Glutamatergic neuron (in vitro differentiated cells): ENCODE measurements around the gene DES. TPM values are rescaled to one million over a fixed set of nuclear protein-coding genes. Genes with fewer than 3 reads are reported as not detected.

Experiments used
- DNase-seq: peaks from one replicate; pipeline ENCODE4 v3.0.0; 2022
- H3K27ac Mint-ChIP-seq: one replicate; pipeline ENCODE4 v1.8.0; 2020; ENCODE audit warnings: mild to moderate bottlenecking, mixed read lengths, inconsistent platforms; ENCODE audit not compliant: unreplicated experiment
- H3K27me3 Mint-ChIP-seq: one replicate; pipeline ENCODE4 v1.8.0; 2020; ENCODE audit warnings: mild to moderate bottlenecking, moderate library complexity, mixed read lengths, inconsistent platforms; ENCODE audit not compliant: unreplicated experiment
- H3K36me3 Mint-ChIP-seq: one replicate; pipeline ENCODE4 v1.8.0; 2020; ENCODE audit warnings: mild to moderate bottlenecking, mixed read lengths, inconsistent platforms; ENCODE audit not compliant: unreplicated experiment
- H3K4me1 Mint-ChIP-seq: one replicate; pipeline ENCODE4 v1.8.0; 2020; ENCODE audit warnings: mild to moderate bottlenecking, low read depth, mixed read lengths, inconsistent platforms; ENCODE audit not compliant: unreplicated experiment
- H3K4me3 Mint-ChIP-seq: one replicate; pipeline ENCODE4 v1.8.0; 2020; ENCODE audit warnings: mild to moderate bottlenecking, mixed read lengths, inconsistent platforms; ENCODE audit not compliant: unreplicated experiment
- H3K9me3 Mint-ChIP-seq: one replicate; pipeline ENCODE4 v1.8.0; 2020; ENCODE audit warnings: mild to moderate bottlenecking, moderate library complexity, mixed read lengths, inconsistent platforms; ENCODE audit not compliant: unreplicated experiment
- CTCF ChIP-seq: fragments of 200-600 bp; sonication (generic); IDR thresholded peaks from one replicate; pipeline ENCODE4 v1.5.0; 2021; ENCODE audit not compliant: partially characterized antibody, unreplicated experiment
- total RNA-seq: library from RNA; stranded (reverse); fragmentation: NEBNext Ultra II Directional; extraction: Animal tissue kit (Norgen Biotek cat#: 25700); gene quantifications from one replicate; pipeline ENCODE4 v1.2.1, GENCODE V29; 2021; ENCODE audit not compliant: unreplicated experiment

The DES gene
- total RNA-seq, 1 donor from 2014 or later: 1.3 TPM

GRCh38 chr2:219438453-219438852 is 20.3 kb downstream of the DES start:
- no peak for DNase-seq
- Mint-ChIP-seq H3K27ac (no peak overlapping the region), H3K9me3 (peaks cover 4% of the 10 kb centered on the region), H3K4me3 (no peak overlapping the region), H3K4me1 (peaks cover 2% of the 10 kb centered on the region), H3K36me3 (no peaks in the 10 kb centered on the region), H3K27me3 (peaks cover 11% of the 10 kb centered on the region)
- no peak for TF ChIP-seq CTCF

- peaks cover 9% of the 10 kb centered on the region for H3K27me3 Mint-ChIP-seq
- TF ChIP-seq CTCF: no peak
- no peak overlapping the region for H3K27ac Mint-ChIP-seq
Measured at GRCh38 chr2:219439506-219439905, 21.3 kb downstream of the DES start.

GRCh38 chr2:219440388-219441256 is 22.4 kb downstream of the DES start:
- TF ChIP-seq CTCF: no peak
- peaks cover 13% of the 10 kb centered on the region for H3K27me3 Mint-ChIP-seq
- H3K4me3 Mint-ChIP-seq: peak overlapping the region; percentile 83
- no peaks in the 10 kb centered on the region for H3K36me3 Mint-ChIP-seq
- DNase-seq: no peak
- H3K27ac Mint-ChIP-seq: no peak overlapping the region
- peaks cover 8% of the 10 kb centered on the region for H3K4me1 Mint-ChIP-seq
- peaks cover 9% of the 10 kb centered on the region for H3K9me3 Mint-ChIP-seq

More at GRCh38 chr2:219439506-219439905, 21.3 kb downstream of the DES start:
- no peak overlapping the region for H3K4me3 Mint-ChIP-seq
- no peaks in the 10 kb centered on the region for H3K36me3 Mint-ChIP-seq
- DNase-seq: no peak
- H3K9me3 Mint-ChIP-seq: peaks cover 4% of the 10 kb centered on the region
- peaks cover 2% of the 10 kb centered on the region for H3K4me1 Mint-ChIP-seq

GRCh38 chr2:219441451-219442255 is 23.5 kb downstream of the DES start:
- H3K9me3 Mint-ChIP-seq: peaks cover 9% of the 10 kb centered on the region
- DNase-seq: peak; percentile 65
- H3K36me3 Mint-ChIP-seq: no peaks in the 10 kb centered on the region
- no peak overlapping the region for H3K27ac Mint-ChIP-seq
- H3K4me1 Mint-ChIP-seq: peaks cover 9% of the 10 kb centered on the region
- peak overlapping the region; percentile 83 for H3K4me3 Mint-ChIP-seq
- no peak for TF ChIP-seq CTCF
- H3K27me3 Mint-ChIP-seq: peaks cover 14% of the 10 kb centered on the region
